GM12872 (cell line): ENCODE measurements around the gene P2RY1.

Experiments used
- CTCF ChIP-seq: IDR thresholded peaks from 3 replicates; pipeline ENCODE4 v1.5.1; 2011; ENCODE audit warnings: low read depth, mild to moderate bottlenecking, low read length, moderate library complexity; ENCODE audit not compliant: insufficient read depth

The P2RY1 gene

GRCh38 chr3:152834776-152835600, at the start of gene P2RY1:
Gene P2RY1 (plus strand): TSS chr3:152835131. CDS start chr3:152835783, 652 bp downstream.
- peak; percentile 59 for TF ChIP-seq CTCF

GRCh38 chr3:152786977-152787681, 47.8 kb upstream of the P2RY1 start:
- no peak for TF ChIP-seq CTCF

- no peak for TF ChIP-seq CTCF
Measured at GRCh38 chr3:152790651-152791387, 44.1 kb upstream of the P2RY1 start.

- no peak for TF ChIP-seq CTCF
Measured at GRCh38 chr3:152793969-152794368, 41.0 kb upstream of the P2RY1 start.

GRCh38 chr3:152797751-152798432, 37.0 kb upstream of the P2RY1 start:
- TF ChIP-seq CTCF: no peak

GRCh38 chr3:152811974-152812760, 22.8 kb upstream of the P2RY1 start:
- no peak for TF ChIP-seq CTCF
